Measurements from ENCODE around the gene SLC7A9. TPM values are rescaled to one million over a fixed set of nuclear protein-coding genes. Genes with fewer than 3 reads are reported as not detected.

The SLC7A9 gene
- polyA plus RNA-seq, 1 of the 3 experiments (the other 2 are of a cell fraction), result not detected

DNA sequence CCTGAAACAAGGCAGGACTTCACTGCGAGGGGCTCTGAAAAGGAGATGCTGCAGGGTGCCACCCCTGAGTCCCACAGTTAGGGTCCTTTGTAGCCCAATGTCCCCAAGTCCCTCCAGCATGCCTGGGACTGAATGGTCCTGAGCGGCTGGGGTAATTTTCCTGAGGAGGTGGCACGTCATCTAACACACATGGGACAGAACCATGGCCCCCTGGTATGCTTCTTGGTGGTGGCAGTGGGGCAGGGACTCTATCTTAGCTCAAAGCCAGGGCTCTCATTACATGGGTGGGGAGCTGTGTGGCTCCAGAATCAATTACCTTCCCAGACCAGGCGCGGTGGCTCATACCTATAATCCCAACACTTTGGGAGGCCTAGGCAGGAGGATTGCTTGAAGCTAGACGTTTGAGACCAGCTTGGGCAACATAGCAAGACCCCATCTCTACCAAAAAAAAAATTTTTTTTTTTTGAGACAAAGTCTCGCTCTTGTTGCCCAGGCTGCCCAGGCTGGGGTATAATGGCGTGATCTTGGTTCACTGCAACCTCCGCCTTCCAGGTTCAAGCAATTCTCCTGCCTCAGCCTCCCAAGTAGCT is 7.9 kb upstream of the SLC7A9 start:
- Histone ChIP-seq H3F3A (replicated peaks; ENCODE audit: insufficient read depth) (no peaks in the 10 kb centered on the region), H3K36me3 (replicated peaks in 1 of 2; ENCODE audit: control insufficient read depth in 1 of 2, insufficient read depth in 2 of 2, low read length in 1 of 2) (no peaks in the 10 kb centered on the region), H3K4me2 (no peak overlapping the region), H3K9me2 (no peaks in the 10 kb centered on the region), H3K9me3 (no peaks in the 10 kb centered on the region), H3K9ac (no peak overlapping the region), H3K79me2 (ENCODE audit: insufficient read depth) (no peaks in the 10 kb centered on the region), H2AFZ (ENCODE audit: low read depth) (no peak overlapping the region), H3K4me3 (ENCODE audit: low read depth in 2 of 2, low read length in 1 of 2) (no peak overlapping the region), H3K27me3 (ENCODE audit: insufficient read depth) (no peaks in the 10 kb centered on the region), H3K27ac (ENCODE audit: low read depth in 2 of 2, low read length in 1 of 2) (no peak overlapping the region), H3K4me1 (ENCODE audit: control insufficient read depth in 1 of 2, insufficient read depth in 2 of 2, low read depth in 1 of 2, low read length in 1 of 2) (no peaks in the 10 kb centered on the region), H4K20me1 (ENCODE audit: insufficient read depth) (no peaks in the 10 kb centered on the region)
- no peak for DNase-seq
- CTCF ChIA-PET, result no interaction called here
- no peak for TF ChIP-seq NRF1 (IDR thresholded peaks at IDR 0.05; ENCODE audit: low read depth, low read length)
- no peak for TF ChIP-seq MEF2A (IDR thresholded peaks at IDR 0.05; ENCODE audit: borderline replicate concordance, low read depth)
- no peak for TF ChIP-seq GATA2 (CRISPR knock-in tag; IDR thresholded peaks at IDR 0.05)
- no peak for TF ChIP-seq JUND (IDR thresholded peaks at IDR 0.05)
- TF ChIP-seq FOSL2 (IDR thresholded peaks at IDR 0.05; ENCODE audit: borderline replicate concordance, low read depth), result no peak
- TF ChIP-seq, protein P1, sequence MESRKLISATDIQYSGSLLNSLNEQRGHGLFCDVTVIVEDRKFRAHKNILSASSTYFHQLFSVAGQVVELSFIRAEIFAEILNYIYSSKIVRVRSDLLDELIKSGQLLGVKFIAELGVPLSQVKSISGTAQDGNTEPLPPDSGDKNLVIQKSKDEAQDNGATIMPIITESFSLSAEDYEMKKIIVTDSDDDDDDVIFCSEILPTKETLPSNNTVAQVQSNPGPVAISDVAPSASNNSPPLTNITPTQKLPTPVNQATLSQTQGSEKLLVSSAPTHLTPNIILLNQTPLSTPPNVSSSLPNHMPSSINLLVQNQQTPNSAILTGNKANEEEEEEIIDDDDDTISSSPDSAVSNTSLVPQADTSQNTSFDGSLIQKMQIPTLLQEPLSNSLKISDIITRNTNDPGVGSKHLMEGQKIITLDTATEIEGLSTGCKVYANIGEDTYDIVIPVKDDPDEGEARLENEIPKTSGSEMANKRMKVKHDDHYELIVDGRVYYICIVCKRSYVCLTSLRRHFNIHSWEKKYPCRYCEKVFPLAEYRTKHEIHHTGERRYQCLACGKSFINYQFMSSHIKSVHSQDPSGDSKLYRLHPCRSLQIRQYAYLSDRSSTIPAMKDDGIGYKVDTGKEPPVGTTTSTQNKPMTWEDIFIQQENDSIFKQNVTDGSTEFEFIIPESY (IDR thresholded peaks at IDR 0.05; ENCODE audit: borderline replicate concordance, low read depth), result no peak
- TF ChIP-seq GABPA (IDR thresholded peaks at IDR 0.05; ENCODE audit: low read depth), result no peak
- no peak for TF ChIP-seq RXRA (IDR thresholded peaks at IDR 0.05; ENCODE audit: borderline replicate concordance, low read depth)
- no peak for TF ChIP-seq NFIC (IDR thresholded peaks at IDR 0.05; ENCODE audit: borderline replicate concordance)
- TF ChIP-seq, protein P2, sequence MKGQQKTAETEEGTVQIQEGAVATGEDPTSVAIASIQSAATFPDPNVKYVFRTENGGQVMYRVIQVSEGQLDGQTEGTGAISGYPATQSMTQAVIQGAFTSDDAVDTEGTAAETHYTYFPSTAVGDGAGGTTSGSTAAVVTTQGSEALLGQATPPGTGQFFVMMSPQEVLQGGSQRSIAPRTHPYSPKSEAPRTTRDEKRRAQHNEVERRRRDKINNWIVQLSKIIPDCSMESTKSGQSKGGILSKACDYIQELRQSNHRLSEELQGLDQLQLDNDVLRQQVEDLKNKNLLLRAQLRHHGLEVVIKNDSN (IDR thresholded peaks at IDR 0.05; ENCODE audit: borderline replicate concordance, low read depth), result no peak
- TF ChIP-seq, protein P3, sequence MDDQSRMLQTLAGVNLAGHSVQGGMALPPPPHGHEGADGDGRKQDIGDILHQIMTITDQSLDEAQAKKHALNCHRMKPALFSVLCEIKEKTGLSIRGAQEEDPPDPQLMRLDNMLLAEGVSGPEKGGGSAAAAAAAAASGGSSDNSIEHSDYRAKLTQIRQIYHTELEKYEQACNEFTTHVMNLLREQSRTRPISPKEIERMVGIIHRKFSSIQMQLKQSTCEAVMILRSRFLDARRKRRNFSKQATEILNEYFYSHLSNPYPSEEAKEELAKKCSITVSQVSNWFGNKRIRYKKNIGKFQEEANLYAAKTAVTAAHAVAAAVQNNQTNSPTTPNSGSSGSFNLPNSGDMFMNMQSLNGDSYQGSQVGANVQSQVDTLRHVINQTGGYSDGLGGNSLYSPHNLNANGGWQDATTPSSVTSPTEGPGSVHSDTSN (IDR thresholded peaks at IDR 0.05), result no peak
- TF ChIP-seq, protein P4, sequence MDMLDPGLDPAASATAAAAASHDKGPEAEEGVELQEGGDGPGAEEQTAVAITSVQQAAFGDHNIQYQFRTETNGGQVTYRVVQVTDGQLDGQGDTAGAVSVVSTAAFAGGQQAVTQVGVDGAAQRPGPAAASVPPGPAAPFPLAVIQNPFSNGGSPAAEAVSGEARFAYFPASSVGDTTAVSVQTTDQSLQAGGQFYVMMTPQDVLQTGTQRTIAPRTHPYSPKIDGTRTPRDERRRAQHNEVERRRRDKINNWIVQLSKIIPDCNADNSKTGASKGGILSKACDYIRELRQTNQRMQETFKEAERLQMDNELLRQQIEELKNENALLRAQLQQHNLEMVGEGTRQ (IDR thresholded peaks at IDR 0.05; ENCODE audit: borderline replicate concordance, low read depth, low read length), result no peak
- no peak for TF ChIP-seq ELF1 (IDR thresholded peaks at IDR 0.05)
- no peak for TF ChIP-seq MXI1 (IDR thresholded peaks at IDR 0.05; ENCODE audit: low read depth, low read length)
- TF ChIP-seq RAD21 (IDR thresholded peaks at IDR 0.05; ENCODE audit: low read length), result no peak
- TF ChIP-seq, protein P5, sequence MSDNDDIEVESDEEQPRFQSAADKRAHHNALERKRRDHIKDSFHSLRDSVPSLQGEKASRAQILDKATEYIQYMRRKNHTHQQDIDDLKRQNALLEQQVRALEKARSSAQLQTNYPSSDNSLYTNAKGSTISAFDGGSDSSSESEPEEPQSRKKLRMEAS (IDR thresholded peaks at IDR 0.05; ENCODE audit: low read depth), result no peak
- TF ChIP-seq TCF12 (IDR thresholded peaks at IDR 0.05), result no peak
- 86% methylated on average over 8 of the region's 9 CpGs for WGBS (ENCODE audit: low lambda C conversion rate)
- POLR2A ChIA-PET, result no interaction called here

Measured in SK-N-SH (cell line).